HG03139 (cell line): Measurements from ENCODE around the gene APOD.

ENCODE experiments used
- ATAC-seq: cut with Tn5 transposase; IDR thresholded peaks from one replicate; pipeline ENCODE4 v1.9.1; 2021; ENCODE audit not compliant: unreplicated experiment

Gene APOD

DNA sequence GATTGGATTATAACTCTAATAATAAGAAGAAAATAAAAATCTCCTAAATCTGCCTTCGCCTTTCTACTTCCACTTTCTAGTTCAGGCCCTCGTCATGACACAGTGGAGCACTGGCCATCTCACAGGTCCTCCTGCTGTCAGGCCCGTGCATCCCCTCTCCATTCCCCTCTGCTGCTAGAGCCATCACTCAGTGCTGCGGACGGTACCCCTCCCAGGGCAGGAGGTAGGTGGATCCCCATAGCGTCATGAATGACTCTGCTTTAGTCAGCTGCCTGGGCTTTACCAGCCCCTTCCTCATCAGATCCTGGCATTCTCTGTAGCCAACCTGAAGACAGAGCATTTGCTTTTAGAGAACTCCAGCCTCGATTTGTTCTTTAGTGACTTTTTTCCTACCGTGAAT, 28.6 kb downstream of the APOD start:
- ATAC-seq: no peak

DNA sequence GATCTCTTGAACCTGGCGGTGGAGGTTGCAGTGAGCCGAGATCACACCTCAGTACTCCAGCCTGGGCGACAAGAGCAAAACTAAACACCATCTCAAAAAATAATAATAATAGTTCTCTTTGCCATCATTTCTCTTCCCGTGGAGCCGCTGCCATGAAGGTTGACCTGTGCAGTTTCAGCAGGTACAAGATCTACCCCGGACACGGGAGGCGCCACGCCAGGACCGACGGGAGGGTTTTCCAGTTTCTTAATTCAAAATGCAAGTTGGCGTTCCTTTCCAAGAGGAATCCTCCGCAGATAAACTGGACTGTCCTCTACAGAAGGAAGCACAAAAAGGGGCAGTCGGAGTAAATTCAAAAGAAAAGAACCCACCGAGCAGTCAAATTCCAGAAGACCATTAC, 29.3 kb downstream of the APOD start:
- ATAC-seq: no peak

GRCh38 chr3:195553268-195553667, 30.5 kb downstream of the APOD start:
- ATAC-seq: no peak

GRCh38 chr3:195551381-195551978, 32.3 kb downstream of the APOD start:
- no peak for ATAC-seq

GRCh38 chr3:195550723-195551122, 33.0 kb downstream of the APOD start:
- no peak for ATAC-seq

DNA sequence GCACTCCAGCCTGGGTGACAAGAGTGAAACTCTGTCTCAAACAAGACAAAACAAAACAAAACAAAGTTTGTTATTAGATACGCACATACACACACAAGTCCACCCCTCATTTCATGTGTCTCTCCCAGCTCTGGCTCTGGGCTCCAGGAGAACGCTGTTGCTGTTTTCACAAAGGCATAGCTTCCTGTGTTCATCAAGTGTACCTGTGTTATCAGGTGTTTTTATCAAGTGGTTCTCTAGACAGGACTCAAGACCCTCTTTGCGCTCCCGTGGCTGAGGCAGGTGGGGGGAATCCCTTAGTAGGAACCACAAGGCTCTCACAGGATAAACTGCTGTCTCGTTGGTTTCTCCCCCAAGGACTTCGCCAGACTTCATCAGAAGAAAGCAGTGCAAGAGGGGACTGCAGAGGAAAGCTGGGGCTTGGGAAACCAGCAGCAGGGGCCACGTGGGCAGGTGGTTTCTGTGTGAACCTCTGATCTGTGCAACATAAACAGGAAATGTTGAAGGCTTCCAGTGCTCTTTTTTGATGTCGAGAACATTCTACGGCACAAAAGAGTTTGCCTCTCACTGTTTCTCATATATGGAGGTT, 33.7 kb downstream of the APOD start:
- ATAC-seq: peak; percentile 69

DNA sequence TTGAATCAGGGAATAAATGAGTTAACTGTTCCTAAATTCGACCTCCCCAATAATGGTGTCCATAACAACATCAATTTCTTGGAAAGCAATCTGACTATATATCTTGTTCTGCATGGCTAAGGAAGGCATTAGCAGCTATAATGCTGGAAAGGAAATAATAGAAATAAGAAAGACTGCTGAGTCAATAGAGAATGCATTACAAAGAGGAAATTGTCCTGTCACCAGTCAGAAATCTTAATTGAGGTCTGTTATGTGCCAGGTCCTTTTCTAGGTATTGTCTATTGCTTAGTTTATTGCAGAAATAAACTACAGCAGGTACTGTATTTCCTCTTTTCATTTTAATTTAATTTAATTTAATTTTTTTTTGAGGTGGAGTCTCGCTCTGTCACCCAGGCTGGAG, 34.8 kb downstream of the APOD start:
- ATAC-seq: no peak

- no peak for ATAC-seq
Observed at GRCh38 chr3:195548501-195548900, 35.2 kb downstream of the APOD start.

- no peak for ATAC-seq
Observed at GRCh38 chr3:195548006-195548405, 35.7 kb downstream of the APOD start.

DNA sequence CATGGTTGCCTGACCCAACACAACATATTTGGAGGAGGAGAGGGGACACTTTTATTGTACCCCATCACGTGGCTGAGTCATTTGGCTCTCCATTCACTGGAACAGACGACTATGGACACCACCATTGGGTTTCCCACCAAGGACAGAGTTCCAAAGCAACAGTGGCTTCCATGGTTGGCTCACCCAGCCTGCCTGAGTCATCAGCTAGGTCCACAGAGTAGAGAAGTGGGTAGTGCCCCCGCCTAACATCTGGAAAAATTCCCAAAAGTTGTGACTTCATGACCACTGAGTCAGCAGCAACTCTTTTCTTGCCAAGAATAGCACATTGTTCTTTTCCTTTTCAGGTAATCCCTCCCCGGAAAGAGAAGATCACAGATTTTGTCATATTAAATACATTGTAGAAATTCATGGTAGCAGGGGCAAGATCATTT, 37.6 kb downstream of the APOD start:
- no peak for ATAC-seq

- ATAC-seq: no peak
Observed at GRCh38 chr3:195544634-195545033, 39.1 kb downstream of the APOD start.

DNA sequence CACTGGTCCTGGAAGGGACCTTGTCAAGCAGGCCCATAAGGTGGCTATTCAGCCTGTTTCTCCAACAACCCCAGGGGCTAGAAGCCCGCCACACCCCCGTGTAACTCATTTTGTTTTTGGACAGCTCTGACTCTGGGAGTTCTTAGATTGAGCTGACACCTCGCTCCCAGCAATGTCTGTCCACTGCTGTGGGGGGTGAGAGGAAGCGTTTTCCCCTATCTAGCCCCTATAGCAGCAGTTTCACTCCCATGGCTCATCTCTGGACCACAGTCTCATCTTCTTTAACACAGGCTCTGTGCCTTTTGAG, 39.6 kb downstream of the APOD start:
- no peak for ATAC-seq

DNA sequence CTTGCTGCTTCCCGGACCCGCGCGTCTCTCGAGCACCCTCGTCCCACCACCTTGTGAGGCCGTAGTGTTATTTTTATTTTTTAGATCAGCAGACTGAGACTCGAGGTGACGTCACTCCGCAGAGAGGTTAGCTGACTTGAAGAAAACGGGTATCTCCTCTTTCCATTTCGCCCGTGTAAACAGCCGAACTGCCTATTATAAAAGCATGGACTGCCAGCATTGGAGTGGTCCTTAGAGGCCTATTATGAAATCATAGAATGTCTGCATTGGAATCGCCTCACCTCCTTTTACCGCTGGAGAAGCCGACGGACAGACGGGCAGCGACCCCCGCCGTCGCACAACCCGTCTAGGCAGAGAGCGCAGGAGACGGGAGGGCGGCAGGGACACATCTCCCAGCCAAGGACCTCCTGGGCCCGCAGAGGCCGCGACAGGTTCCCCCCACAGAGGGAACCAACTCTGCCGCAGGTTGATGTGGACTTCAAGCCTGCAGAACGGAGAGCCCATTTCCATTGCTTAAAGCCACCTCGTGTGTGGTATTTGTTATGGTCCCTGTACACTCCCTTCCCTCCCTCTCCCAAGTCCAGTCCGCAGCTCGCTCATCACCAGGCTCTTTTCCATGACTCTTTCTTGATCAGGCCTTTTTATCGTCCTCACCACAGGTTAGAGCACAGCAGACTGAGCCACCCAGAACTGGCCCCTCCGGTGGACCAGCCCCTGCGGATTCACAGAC, 40.1 kb downstream of the APOD start:
- no peak for ATAC-seq

DNA sequence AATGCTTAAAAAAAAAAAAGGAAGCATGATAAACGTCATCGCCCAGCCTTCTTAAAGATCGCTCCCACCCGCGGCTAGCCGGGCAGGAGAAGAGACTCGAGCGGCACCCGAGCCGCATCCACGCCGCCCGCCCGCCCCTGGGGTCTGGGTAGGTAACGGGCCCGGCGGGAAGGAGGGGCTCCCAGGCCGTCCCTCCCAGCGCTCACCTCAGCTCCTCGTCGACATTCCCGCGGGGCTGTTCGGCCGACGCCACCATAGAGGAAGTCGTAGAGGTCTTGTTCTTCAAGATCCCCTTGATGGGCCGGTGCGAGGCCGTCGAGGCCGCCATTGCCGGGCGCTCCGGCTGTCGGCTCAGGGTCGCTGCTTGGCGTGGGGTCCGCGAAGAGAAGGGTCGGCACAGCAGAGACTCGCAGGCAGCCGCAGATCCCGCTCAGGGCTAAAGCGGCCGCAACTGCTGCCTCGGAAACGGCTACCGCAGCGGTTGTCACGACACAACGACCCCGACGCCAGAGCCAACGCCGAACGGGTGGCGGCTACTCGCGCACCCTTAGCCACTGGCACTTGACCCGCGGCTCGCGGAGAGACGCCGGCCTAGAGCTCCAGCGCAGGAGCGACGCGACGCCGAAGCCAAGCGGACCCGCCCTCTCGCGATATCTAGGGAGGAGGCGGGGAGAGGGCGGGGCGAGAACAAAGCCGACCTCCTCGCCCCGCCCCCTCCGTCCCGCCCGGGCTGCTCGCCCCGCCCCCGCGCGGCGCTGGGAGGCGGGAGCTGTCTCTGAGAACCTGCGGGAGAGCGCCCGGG, 40.8 kb downstream of the APOD start, which contains the start of gene PPP1R2:
TSS of gene PPP1R2 (minus strand) at position 628 of the 802 bp plus-strand sequence. CDS start at position 328, 300 bp downstream.
- ATAC-seq: peak; percentile 72

- no peak for ATAC-seq
Observed at GRCh38 chr3:195542316-195542697, 41.4 kb downstream of the APOD start.

DNA sequence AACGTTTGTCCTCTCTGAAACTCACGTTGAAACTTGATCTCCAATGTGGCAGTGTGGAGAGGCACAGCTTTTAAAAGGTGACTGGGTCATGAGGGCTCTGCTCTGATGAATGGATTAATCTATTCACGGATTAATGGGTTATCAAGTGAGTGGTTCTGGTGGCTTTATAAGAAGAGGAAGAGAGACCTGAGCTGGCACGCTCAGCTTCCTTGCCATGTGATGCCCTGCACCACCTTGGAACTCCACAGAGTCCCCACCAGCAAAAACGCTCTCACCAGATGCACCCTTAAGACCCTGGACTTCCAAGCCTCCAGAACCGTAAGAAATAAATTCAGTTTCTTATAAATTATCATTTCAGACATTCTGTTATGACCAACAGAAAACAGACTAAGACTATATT, 43.2 kb downstream of the APOD start:
- no peak for ATAC-seq

GRCh38 chr3:195540027-195540426, 43.7 kb downstream of the APOD start:
- ATAC-seq: no peak

- ATAC-seq: no peak
Observed at GRCh38 chr3:195539479-195539878, 44.3 kb downstream of the APOD start.

GRCh38 chr3:195537995-195538394, 45.7 kb downstream of the APOD start:
- no peak for ATAC-seq

- ATAC-seq: no peak
Observed at GRCh38 chr3:195535293-195535692, 48.4 kb downstream of the APOD start.

DNA sequence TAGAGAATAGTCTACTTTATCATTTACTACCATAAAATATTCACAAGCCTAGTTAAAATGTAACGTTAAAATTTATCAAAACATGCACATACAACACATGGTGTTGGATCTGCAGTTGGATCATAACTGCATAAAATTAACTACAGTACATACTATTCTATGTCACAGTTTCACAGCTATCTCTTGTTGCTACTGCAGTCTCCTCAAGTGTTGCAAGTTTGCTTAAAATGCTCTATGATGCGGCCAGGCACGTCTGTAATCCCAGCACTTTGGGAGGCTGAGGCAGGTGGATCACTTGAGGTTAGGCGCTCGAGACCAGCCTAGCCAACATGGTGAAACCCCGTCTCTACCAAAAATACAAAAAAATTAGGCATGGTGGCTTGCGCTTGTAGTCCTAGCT, 50.9 kb downstream of the APOD start:
- ATAC-seq: no peak

DNA sequence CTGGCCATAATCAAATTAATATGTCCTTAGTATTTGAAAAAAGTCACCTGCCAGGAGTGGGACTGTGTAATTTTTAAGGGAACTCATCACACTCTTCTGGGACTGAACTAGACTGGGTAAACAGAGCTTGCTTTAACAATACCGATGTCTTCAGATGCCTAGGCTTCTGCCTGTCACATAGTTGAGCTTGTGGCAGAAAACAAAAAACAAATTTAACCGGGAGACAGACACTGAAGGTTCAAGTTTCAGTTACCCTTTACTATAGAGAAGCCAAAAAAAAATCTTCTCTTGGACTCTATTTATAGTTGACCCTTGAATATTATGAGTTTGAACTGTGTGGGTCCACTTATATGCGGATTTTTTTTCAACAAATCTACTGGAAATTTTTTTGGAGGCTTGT, 51.4 kb downstream of the APOD start:
- ATAC-seq: no peak
